ENCODE data around the gene OR14K1.

- TF ChIP-seq HES2 (IDR thresholded peaks at IDR 0.05) (no peak), MYC (IDR thresholded peaks at IDR 0.05; ENCODE audit: borderline replicate concordance, low read length) (no peak)
Observed at GRCh38 chr1:247749870-247750269, 11.5 kb downstream of the OR14K1 start.
